ENCODE data around the gene NPM1.

NPM1 gene

DNA sequence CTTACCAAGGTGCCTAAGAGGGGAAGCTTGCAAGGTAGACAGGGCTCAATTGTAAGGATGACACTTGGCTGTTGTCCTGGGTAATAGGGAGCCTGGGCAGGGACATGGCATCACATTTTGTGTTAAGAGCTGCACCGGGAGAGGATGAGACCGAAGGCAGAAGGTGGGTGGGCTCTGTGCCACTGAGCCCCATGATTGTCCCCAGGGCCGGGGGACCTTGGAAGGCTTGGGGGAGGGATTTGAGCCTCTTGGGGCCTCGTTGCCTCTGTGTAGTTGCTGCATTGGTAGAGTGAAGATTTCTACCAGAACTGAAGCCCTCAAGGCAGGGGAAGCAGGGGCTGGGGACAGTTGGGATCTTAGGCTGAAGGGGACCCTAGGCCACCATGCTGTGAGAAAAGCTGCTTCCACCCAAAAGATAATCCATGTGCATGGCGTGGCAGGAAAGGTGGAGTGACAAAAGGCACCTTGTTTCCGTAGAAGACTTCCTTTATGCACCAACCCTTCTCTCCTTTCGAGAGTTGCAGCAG is 43.7 kb downstream of the NPM1 start:
- no peak for DNase-seq

DNA sequence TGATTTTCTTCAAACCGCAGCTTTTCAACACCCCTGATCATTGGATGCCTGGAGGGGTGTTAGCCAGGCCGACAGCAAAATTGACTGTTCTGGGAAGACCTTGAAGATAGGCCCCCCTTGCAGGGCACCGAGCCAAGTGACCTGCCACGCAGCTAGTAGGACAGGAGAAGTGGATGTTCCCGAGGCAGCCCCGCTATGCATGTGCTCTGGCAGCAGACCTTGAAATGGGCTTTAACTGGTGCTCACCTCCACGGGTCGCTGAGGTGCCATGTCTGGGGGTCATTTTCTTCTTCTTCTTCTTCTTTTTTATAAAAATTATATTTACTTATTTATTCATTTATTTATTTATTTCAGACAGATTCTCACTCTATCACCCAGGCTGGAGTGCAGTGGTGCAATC is 44.4 kb downstream of the NPM1 start:
- no peak for DNase-seq

DNA sequence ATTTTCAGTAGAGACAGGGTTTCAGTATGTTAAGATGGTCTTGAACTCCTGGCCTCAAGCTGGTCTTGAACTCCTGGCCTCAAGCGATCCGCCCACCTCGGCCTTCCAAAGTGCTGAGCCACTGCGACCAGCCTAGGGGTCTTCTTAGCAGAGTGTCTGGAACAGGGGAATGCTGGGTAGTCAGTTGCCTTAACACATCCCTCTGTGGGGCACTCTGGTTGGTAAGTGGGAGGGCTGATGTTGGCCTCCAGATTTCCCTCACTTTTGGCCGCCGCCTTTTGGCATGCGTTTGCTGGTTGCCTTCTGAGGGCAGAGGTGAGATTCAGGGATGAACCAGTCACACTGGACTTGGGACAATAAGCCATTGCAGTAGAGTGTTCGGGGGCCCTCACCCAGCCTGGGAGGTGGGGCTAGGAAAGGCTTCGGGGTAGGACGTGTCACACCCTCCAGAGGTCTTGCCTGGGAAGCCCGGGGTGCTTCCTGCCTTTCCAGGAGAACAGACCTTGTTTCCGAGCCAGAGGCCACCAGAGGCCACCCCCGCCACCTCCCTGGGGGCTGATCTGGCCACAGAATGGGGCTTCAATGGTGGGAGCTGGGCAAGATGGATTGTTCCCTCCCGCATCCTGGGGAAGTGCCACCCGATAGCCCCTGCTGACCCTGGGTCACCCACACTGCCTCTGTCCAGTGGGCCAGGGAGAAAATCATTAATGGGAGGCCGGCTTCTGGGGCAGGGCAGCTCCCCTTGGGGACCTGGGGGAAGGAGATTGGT is 45.1 kb downstream of the NPM1 start:
- DNase-seq: no peak

DNA sequence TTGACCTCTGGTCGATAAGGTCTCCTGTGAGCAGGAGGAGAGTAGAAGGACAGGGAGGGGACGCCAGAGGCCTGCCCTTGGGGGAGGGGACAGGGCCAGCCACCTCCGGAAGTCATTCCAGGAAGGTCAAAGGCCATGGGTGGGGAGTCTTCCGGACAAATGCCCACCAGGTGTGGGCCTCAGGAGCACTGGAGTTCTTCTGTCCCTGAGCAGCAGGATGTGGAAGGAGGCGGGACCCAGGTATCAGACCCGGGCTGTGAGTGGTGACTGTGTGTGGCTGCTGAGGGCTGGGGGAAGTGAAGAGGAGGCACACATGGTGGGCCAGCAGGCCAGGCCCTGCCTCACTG is 45.7 kb downstream of the NPM1 start:
- no peak for DNase-seq

DNA sequence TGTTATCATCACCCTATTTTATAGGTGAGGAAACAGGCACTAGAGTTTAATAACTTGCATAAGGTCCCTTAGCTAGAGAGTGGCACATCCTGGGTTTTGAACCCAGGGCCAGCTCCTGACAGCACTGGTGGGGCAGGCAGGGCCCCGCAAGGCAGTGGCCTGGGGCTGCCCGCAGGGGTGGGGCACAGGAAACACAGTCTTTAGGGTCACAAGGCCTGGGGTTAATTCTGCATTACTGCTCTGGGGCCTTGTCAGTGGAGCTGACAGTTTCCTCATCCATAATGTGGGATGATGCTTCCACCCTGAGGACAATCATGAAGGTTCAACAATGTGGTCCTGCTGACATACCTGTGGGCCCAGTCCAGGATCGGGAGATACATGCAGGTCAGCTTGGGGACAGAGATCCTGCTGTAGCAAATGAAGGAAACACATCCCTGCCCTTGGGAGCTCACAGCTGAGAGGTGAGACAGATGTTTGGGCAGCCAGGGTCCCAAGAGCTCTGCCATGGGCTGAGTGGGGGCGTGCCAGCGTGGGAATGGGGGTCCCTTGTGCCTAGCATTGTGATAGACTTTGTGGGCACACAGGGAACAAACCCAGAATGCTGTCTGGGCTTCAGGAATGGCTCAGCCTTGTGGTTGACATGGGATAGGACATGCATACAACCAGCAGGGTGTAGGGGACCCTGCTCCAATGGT is 46.5 kb downstream of the NPM1 start:
- no peak for DNase-seq

DNA sequence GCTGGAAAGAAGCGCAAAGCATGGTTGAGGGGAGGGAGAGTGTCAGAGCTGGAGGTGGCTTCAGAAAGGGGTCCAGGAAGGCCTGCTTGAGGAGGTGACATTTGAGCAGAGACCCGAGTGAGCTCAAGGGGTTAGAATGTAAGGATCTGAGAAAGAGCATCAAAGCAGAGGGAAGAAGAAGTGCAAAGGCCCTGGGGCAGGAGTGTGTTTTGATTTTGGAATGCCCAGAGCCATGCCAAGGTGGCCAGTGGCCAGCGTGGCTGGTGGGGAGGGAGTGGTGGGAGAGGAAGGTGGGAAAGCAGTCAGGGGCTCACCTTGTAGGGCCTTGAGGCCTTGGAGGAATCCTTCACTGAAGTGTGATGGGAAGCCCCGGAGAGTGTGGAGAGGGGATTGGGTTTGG is 47.2 kb downstream of the NPM1 start:
- no peak for DNase-seq

DNA sequence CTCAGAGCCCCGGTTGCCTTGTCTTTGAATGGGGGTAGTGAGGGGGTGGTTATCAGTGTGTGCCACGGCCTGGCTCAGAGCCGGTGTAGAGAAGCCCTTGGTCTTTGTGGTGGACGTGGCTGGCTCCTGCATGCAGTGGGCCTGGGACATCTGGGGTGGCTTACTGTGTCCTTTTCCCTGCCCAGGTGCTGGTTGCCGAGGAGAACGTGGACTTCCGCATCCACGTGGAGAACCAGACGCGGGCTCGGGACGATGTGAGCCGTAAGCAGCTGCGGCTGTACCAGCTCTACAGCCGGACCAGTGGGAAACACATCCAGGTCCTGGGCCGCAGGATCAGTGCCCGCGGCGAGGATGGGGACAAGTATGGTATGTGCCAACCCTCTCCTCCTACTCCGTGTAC is 48.3 kb downstream of the NPM1 start:
- no peak for DNase-seq

DNA sequence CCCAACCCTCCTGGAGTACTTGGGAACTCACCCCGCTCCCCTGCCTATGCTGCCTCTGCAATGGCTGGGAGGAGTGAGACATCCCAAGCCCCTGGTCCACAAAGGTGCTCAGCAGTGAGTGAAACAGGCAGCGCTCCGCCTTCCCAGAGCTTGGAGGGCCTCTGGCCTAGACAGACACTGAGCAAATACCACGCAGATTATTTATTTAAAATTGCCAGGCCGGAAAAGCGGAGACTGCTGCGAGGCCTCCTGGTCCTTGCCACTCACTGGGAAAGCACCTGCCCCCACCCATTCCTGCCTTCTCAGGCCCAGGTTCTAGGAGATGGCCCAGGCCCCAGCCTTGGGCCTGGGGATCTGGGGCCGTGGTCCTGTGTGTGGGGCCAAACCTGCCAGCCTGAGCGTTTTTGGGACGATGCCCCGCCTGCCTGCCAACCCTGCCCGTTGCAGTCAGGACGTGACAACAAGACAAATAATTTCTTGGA is 49.2 kb downstream of the NPM1 start:
- no peak for DNase-seq

DNA sequence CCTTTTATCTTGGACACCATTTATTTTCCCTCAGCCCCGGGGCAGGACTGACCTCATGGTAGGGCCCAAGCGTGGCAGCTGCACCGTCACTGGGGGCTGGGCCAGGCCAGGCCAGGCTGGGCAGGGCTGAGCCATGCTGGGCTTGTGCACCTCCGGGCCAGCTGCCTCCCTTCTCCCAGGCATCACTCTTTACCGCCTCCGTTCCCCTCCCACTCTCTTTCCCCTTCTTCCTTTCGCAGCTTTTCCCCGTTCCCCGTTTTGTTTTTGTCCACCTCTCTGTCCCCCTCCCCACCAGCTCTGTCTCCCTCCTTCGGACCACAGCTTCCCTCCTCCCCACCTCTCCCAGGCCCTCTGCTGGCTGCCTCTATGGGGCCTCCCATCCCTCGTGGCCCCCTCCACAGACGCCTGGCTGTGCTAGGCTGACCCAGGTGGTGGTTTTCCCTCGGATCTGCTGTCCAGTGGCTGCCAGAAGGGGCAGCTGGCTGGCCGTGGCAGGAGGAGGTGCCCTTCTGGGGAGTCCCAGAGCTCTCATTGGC is 49.7 kb downstream of the NPM1 start:
- DNase-seq: no peak

DNA sequence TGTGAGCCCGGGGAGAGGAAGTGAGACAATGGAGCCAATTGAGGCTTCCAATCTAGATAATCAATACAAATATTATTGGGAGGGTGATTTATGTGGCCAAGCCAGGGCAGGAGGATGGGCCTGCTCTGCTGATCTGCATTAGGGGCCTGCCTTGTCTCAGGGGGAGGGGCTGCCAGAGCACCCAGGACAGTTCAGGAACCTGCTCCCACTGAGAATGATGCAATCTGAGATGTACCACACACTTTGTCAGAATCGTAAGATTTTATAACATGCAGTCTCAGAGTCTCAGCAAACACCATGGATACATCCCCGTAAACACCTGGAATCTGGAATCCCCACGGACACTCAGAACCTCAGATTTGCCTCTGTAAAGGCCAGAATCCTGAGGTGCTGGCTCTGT is 51.1 kb downstream of the NPM1 start:
- DNase-seq: no peak

DNA sequence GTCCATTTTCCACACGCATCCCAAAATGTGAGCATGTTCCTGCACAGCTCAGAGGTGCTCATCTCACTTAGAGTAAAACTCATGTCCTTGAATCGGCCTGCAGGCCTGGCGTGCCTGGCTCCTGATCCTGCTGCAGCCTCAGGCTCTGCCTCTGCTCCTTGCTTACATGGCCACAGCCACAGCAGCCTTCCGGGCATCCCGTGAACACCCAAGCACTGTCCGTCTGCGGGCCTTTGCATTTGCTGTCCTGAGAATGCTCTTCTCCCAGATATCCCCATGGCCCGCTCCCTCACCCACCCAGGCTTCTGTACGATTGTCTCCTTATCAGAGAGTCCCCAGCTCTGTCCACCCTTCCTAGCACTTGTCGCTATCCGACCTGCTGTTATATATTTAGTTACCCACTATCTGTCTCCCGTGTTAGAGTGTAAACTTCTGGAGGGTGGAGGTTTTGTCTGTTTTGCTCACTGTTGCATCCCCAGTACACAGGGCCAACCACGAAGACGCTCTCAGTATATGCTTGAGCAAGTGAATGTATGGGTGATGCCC is 53.7 kb downstream of the NPM1 start:
- DNase-seq: no peak

DNA sequence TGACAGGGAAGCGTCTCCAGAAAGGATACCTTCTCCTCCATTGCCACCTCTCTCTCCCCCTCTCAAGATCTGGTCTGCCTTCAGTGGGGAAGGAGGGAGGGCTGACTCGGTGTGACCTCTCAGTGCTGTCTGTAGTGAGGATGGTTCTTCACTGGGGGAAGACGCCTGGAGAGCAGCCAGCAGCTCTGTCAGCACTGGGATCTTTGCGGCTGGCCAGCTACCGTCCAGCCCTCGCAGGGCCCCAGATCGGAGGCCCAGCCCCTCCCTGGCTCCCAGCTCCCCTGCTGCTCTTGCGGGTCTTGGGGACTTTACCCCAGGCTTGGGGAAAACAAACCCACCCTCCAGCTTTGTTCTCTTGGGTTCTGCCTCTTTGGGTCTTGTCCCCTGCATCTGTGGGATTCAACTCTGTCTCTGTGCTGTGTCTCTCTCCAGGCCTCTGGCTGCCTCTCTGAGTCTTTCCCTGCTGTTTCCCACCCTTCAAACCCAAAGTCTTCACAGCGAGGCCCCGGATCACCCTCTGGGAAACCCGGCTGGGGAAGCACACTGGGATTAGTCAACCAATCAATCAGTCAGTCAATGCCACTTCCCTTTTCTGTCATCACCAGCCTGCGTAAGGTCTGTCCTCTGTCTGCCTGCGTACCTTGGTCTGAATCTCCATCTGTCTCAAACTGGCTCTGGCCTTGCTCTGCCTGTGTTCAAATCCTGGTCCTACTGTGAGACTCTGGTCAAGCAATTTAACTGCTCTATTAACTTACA is 54.8 kb downstream of the NPM1 start:
- no peak for DNase-seq

DNA sequence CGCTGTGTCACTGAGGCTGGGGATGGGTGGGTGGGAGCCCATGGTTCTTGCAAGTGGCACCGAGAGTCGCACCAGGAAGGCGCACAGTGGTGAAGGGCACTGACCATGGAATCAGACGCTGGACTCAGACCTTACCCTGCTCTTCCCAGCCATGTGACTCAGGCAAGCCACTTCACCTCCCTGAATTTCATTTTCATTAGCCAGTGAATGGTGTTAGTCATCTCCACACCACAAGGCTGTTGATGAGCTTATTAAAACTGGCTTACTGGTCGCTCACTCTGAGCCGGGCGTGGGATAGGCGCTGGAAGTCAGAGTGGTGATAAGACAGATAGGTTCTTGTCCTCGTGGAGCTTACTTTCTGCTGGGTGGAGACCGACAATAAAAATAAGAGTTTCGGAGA is 56.9 kb downstream of the NPM1 start:
- no peak for DNase-seq

DNA sequence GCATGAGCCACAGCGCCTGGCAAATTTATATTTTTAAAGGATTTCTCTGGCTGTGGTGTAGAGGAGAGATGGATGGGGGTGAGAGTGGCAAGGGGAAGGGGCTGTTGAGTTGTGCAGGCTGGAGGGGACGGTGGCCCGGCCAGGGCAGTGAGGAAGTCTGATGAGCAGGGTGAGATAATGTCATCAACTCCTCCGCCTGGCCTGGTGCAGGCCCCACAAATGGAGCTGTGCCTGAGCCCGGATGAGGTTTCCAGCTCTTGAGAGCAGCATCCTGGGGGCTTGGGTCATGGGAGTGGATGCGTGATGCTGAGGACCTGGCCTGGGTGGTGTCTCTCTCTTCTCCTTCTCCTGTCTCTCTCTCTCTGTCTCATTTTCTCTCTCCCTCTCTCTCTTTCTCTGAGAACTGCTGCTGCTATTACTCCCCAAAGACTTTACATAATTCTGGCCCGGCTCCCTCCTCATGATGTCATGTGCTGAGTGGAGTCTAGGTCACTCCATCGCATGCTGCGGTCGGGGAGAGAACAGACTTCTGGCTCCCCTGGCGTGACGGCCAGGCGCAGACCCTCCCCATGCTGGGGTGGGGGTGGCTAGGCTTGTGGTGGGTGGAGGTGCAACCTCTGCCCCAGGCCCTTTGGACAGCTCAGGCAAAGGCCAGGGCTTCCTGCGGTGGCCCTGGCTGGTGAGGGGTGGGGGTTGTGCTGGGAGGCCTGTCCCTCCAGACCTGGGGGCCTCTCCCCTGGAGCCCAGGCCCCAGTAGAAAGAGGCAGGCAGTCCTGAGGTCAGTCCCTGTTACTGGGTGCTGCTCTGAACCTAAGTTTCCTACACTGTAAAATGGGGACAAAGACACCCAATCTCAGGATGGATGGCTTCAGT is 58.2 kb downstream of the NPM1 start:
- no peak for DNase-seq

DNA sequence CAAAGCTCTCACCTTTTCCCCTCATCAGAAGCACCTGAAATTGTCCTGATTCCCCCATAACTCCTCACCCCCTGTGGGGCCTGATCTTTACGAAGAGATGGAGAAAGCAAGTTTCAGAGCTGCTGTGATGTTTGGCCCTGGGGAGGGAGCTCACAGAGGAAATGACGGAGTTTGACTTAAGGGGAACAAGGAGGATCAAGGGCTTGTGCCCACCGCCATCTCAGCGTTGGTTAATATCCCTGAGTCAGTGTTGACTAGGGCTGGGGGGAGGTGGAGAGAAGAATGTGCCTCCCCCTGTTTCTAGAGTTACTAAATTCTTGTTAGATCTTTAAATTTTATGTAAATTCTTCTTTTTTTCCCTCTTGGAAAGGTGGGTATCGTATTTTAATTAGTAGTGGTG is 59.6 kb downstream of the NPM1 start:
- DNase-seq: no peak

DNA sequence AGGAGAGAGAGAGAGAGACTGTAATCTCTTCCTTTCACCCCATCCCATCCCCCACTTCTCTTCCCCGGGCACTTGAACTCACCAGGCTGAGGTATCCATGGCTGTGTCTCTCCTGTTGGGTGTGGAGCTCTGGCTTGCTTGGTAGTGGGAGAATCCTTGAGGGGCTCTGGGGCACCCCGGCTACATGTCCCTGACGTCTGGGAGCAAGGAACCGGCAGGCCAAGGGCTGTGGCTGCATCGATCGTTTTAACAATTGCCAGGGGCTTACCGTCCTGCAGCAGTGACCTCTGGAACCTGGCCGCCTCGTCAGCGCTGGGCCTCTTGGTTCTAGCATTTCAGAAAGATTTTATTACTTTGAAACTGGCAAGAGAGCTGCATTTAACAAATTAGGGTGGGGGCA is 61.8 kb downstream of the NPM1 start:
- DNase-seq: no peak

DNA sequence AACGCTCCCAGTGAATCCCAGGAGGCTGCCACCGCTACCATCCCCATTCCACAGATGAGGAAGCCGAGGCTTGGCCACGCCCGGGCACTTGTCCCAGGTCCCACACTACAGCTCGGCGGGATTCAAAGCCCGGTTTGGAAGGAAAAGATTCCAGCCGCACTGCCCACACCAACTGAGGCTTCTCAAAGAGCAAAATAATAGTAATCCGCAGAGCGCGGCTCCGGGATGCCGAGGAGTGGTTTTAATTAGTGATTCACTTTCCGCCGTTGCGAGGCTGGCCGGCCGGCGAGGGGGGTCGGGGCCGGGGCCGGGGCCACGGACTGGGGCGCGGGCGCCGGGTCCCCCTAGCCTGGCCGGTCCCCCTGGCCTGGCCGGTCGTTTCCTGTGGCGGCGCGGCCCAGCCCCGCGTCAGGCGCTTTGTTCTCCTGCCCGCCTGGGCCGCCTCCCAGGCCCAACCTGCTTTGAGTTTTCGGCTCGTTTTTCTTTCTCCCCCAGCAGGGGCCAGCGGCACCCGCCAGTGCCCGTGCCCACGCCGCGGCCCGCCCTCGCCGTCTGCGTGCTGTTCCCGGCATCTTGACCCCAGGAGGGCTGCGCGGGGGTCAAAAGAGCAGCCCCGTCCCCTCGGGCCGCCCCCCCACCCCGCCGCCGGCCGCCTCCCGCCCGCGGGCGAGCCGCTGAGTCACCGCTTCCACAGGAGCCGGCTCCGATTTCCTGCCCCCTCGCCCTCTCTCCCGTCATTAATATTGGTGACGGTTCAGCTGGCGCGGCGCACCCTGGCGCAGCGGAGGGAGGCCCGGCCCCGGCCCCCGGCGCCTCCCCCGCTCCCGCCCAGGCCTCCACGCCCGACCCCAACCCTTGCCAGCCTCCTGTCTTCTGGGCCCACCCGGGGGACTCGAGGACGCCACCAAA is 63.0 kb downstream of the NPM1 start:
- DNase-seq: no peak

DNA sequence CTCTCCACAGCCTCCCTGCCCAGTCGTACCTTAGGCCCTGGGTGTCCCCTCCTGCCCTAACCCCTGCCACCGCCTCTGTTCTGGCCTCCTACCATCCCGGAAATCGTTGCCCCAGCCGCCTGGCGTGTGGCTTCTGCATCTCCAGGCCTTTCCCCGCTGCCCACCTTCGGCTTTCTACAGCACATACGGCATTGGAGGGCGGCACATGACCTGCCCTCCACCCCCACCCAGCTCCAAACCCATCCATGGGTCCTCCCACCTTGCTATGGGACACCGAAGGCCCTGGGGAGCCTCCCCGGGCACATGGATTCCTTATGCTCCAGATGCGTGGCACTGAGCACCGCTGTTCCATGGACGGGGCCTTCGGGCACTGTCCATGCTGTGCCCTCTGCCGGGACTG is 63.8 kb downstream of the NPM1 start:
- DNase-seq: no peak

DNA sequence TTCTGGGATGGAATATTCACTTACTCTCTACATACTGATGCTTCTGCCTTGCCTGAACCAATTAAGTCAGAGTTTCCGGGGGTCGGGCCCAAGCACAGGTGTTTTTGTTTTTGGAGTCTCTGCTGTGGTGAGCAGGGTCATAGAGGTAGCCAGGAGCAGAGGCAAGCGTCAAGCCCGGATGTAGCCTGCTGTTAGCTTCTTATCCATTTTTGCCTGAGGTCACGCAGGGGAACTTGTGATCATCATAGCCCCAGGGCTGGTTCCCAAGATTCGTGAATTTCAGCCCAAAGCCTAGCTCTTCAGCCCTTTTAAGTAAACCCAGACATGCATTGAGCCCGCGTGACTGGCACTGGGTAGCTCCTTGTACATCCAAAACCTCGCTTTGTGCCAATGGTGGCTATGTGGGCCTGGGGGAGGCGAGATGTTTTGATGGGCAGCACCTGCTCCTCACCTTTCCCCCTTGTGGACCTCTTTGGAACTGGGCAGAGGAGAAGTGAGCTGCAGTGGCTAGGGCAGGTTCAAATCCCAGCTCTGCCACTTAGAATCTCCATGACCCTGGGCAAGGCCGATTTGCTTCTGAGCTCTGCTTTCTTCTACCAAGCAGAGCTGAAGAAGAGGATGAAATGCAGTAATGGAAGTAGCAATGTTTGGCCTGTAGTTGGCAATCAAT is 65.5 kb downstream of the NPM1 start:
- no peak for DNase-seq

DNA sequence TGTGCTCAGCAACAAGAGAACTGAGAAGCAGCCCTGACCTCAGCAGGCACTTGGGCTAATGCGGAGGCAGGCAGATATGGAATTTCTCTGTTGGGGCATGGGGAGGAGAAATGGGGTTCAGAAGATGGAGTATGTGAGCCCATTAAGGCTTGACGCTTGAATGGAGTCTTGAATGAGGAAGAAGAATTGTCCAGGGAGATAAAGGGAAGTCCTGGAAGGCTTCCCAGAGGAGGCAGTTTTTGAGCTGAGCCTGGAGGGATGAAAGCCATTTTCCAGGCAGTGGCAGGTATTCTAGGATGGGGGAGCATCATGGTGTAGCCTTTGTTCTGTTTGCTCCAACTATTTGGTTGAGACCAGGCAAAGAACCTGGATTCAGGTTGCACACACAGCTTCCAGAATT is 66.3 kb downstream of the NPM1 start:
- no peak for DNase-seq

DNA sequence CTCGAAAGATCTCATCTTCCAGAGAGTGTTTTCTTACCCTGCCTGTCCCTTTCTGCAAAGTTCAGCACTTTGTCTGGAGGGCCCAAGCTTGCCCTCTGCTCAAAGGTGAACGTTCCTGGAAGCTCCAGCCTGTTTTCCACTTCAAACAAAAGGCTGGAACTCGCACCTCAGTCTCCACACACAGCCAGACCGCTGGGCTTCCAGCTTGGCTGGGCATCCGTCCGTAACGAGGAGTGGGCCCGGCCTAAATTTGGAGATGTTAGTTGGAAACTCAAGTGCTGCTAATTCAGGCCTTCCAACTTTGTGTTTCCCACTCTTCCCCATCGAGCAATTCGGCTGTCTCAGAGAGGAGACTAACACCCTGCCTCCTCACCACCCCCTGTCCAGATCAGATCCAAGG is 66.9 kb downstream of the NPM1 start:
- no peak for DNase-seq

Measured in NCI-H446 treated with DMSO at 0.1 percent for 48 hours (cell line).